GM12873 (cell line): ENCODE results near the gene MAP4K2.

Experiments
- CTCF ChIP-seq: IDR thresholded peaks from 2 replicates; pipeline ENCODE4 v1.5.1; 2012; ENCODE audit warnings: low read depth, mild to moderate bottlenecking, moderate library complexity, low read length, control low read depth; ENCODE audit not compliant: insufficient read depth; ENCODE audit errors: missing control alignments

MAP4K2 gene

GRCh38 chr11:64744544-64745188, 58.3 kb downstream of the MAP4K2 start:
- TF ChIP-seq CTCF: no peak

GRCh38 chr11:64743591-64744543, 59.1 kb downstream of the MAP4K2 start, which contains the start of gene RASGRP2:
RASGRP2 (minus strand) TSS chr11:64744142; CDS start chr11:64742866, 1,276 bp downstream.
- peak; percentile 72 for TF ChIP-seq CTCF

GRCh38 chr11:64742889-64743590, 60.0 kb downstream of the MAP4K2 start:
- TF ChIP-seq CTCF: peak; percentile 89

GRCh38 chr11:64742087-64742888, 60.7 kb downstream of the MAP4K2 start:
- no peak for TF ChIP-seq CTCF

GRCh38 chr11:64741375-64742086, 61.5 kb downstream of the MAP4K2 start:
- TF ChIP-seq CTCF: no peak

GRCh38 chr11:64739871-64740270, 63.1 kb downstream of the MAP4K2 start:
- TF ChIP-seq CTCF: no peak
